Measurements from ENCODE around the gene RACK1. TPM values are rescaled to one million over a fixed set of nuclear protein-coding genes. Genes with fewer than 3 reads are reported as not detected.

Gene RACK1

Small RNA genes lying within 50 kb of the gene (small RNA-seq; reads per million reads assigned to genes)
- gene MIR4638 (ENCODE audit: insufficient read depth), result not detected
- not detected for gene SNORD95 (ENCODE audit: insufficient read depth)
- gene SNORD96A (ENCODE audit: insufficient read depth), result not detected

Measured in neuronal stem cell (in vitro differentiated cells).